Left ventricle myocardium inferior (tissue), 1 donor: ENCODE measurements around the gene ZNF555. TPM values are rescaled to one million over a fixed set of nuclear protein-coding genes. Genes with fewer than 3 reads are reported as not detected.
A peak's percentile ranks its signal among the peaks of the same experiment; 100 is the strongest.

Experiments
- DNase-seq: peaks from one replicate; pipeline ENCODE4 v3.0.0-alpha.2; 2020
- H3K27ac ChIP-seq: fragments of 200-600 bp; replicated peaks from 2 replicates; pipeline ENCODE4 v1.8.0; 2021
- H3K27me3 ChIP-seq: fragments of 200-600 bp; 2 replicates; pipeline ENCODE4 v1.8.0; 2021; ENCODE audit warnings: low read depth
- H3K36me3 ChIP-seq: fragments of 200-600 bp; 2 replicates; pipeline ENCODE4 v1.8.0; 2021
- H3K4me1 ChIP-seq: fragments of 200-600 bp; 2 replicates; pipeline ENCODE4 v1.8.0; 2021
- H3K4me3 ChIP-seq: fragments of 200-600 bp; 2 replicates; pipeline ENCODE4 v1.8.0; 2021; ENCODE audit warnings: mild to moderate bottlenecking, moderate library complexity
- H3K9me3 ChIP-seq: fragments of 200-600 bp; replicated peaks from 2 replicates; pipeline ENCODE4 v1.8.0; 2021
- intact Hi-C: fragments of 100-400 bp; cut with micrococcal nuclease; formaldehyde crosslinking; loops from one replicate; pipeline ENCODE4 v1.11.0; 2022
- total RNA-seq: library from RNA; stranded (reverse); fragmentation: NEBNext Ultra II Directional; extraction: Animal tissue kit (Norgen Biotek cat#: 25700); gene quantifications from one replicate; pipeline ENCODE4 v1.2.1, GENCODE V29; 2021
- TF ChIP-seq, protein P1 (sequence below): fragments of 200-600 bp; IDR thresholded peaks from 2 replicates; pipeline ENCODE4 v1.8.0; 2021; ENCODE audit warnings: antibody characterized with exemption, mild to moderate bottlenecking, borderline replicate concordance
- donor health status: DM: no; HTN: yes; CAD: no; lungs with severe emphysema.

The ZNF555 gene
- total RNA-seq, 1 donor from 2014 or later: 8.9 TPM

DNA sequence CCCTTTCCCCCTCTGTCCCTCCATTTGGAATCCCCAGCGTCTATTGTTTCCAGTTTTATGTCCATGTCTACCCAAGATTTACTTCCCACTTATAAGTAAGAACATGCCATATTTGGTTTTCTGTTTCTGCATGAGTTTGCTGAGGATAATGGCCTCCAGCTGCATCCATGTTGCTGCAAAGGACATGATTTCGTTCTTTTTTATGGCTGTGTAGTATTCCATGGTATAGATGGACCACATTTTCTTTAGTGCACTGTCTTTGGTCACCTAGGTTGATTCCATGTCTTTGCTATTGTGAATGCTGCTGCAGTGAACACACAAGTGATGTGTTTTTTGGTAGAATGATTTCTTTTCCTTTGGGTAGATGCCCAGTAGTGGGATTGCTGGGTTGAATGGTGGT, 3.8 kb downstream of the ZNF555 start:
- DNase-seq: no peak
- H3K36me3 ChIP-seq: peaks cover 47% of the 10 kb centered on the region
- H3K27me3 ChIP-seq: no peaks in the 10 kb centered on the region
- no peak overlapping the region for H3K4me3 ChIP-seq
- peak overlapping the region; percentile 57 for H3K27ac ChIP-seq
- intact Hi-C loops: no loop called here
- H3K4me1 ChIP-seq: peaks cover 58% of the 10 kb centered on the region
- TF ChIP-seq, protein P1, sequence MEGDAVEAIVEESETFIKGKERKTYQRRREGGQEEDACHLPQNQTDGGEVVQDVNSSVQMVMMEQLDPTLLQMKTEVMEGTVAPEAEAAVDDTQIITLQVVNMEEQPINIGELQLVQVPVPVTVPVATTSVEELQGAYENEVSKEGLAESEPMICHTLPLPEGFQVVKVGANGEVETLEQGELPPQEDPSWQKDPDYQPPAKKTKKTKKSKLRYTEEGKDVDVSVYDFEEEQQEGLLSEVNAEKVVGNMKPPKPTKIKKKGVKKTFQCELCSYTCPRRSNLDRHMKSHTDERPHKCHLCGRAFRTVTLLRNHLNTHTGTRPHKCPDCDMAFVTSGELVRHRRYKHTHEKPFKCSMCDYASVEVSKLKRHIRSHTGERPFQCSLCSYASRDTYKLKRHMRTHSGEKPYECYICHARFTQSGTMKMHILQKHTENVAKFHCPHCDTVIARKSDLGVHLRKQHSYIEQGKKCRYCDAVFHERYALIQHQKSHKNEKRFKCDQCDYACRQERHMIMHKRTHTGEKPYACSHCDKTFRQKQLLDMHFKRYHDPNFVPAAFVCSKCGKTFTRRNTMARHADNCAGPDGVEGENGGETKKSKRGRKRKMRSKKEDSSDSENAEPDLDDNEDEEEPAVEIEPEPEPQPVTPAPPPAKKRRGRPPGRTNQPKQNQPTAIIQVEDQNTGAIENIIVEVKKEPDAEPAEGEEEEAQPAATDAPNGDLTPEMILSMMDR: no peak
- peaks cover 56% of the 10 kb centered on the region for H3K9me3 ChIP-seq

GRCh38 chr19:2846180-2846894, 5.1 kb downstream of the ZNF555 start:
- Histone ChIP-seq H3K4me3 (no peak overlapping the region), H3K9me3 (peaks cover 68% of the 10 kb centered on the region), H3K27ac (peak overlapping the region; percentile 57), H3K27me3 (no peaks in the 10 kb centered on the region), H3K36me3 (peaks cover 60% of the 10 kb centered on the region), H3K4me1 (peaks cover 51% of the 10 kb centered on the region)
- intact Hi-C loops: no loop called here
- DNase-seq: no peak
- TF ChIP-seq, protein P1: no peak

DNA sequence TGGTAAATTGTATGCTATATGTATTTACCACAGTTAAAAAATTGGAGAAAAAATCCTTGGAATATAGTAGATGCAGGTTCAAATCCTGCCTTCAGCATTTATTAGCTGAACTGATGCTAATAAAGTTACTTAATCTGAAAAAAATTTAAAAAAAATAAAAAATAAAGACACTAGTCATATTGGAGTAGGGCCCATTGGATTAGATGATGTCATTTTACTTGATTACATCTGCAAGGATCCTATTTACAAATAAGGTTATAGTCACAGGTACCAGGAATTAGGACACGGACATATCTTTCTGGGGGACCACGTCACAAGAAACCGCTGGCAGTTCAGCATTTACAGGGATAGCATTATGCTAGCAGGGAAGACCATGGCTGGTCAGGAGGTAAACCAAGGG, 6.2 kb downstream of the ZNF555 start:
- Histone ChIP-seq H3K9me3 (peaks cover 80% of the 10 kb centered on the region), H3K27ac (no peak overlapping the region), H3K4me1 (peaks cover 39% of the 10 kb centered on the region), H3K36me3 (peaks cover 71% of the 10 kb centered on the region), H3K4me3 (no peak overlapping the region), H3K27me3 (no peaks in the 10 kb centered on the region)
- intact Hi-C loops: no loop called here
- no peak for DNase-seq
- TF ChIP-seq, protein P1: no peak

- no peak overlapping the region for H3K4me3 ChIP-seq
- H3K27ac ChIP-seq: no peak overlapping the region
- peaks cover 82% of the 10 kb centered on the region for H3K36me3 ChIP-seq
- intact Hi-C loops: no loop called here
- H3K4me1 ChIP-seq: peaks cover 31% of the 10 kb centered on the region
- TF ChIP-seq, protein P1: no peak
- H3K27me3 ChIP-seq: no peaks in the 10 kb centered on the region
- peaks cover 91% of the 10 kb centered on the region for H3K9me3 ChIP-seq
- DNase-seq: no peak
Observed at GRCh38 chr19:2848616-2849015, 7.3 kb downstream of the ZNF555 start.

GRCh38 chr19:2850256-2850925, 9.1 kb downstream of the ZNF555 start:
- Histone ChIP-seq H3K36me3 (peaks cover 93% of the 10 kb centered on the region), H3K9me3 (peaks cover 99% of the 10 kb centered on the region), H3K4me1 (peaks cover 17% of the 10 kb centered on the region), H3K27me3 (no peaks in the 10 kb centered on the region), H3K4me3 (no peak overlapping the region), H3K27ac (no peak overlapping the region)
- intact Hi-C loops: no loop called here
- TF ChIP-seq, protein P1: no peak
- DNase-seq: no peak
